HG03280 (cell line): ENCODE data around the gene PLD1.
"Not testable (repeated sequence)": the region's sequence is repeated elsewhere in the genome, so short reads cannot be mapped to it uniquely, and the experiment has no call there.

Source experiments
- ATAC-seq: cut with Tn5 transposase; IDR thresholded peaks from one replicate; pipeline ENCODE4 v1.9.1; 2021; ENCODE audit warnings: mild to moderate bottlenecking, moderate library complexity; ENCODE audit not compliant: unreplicated experiment

Gene PLD1

DNA sequence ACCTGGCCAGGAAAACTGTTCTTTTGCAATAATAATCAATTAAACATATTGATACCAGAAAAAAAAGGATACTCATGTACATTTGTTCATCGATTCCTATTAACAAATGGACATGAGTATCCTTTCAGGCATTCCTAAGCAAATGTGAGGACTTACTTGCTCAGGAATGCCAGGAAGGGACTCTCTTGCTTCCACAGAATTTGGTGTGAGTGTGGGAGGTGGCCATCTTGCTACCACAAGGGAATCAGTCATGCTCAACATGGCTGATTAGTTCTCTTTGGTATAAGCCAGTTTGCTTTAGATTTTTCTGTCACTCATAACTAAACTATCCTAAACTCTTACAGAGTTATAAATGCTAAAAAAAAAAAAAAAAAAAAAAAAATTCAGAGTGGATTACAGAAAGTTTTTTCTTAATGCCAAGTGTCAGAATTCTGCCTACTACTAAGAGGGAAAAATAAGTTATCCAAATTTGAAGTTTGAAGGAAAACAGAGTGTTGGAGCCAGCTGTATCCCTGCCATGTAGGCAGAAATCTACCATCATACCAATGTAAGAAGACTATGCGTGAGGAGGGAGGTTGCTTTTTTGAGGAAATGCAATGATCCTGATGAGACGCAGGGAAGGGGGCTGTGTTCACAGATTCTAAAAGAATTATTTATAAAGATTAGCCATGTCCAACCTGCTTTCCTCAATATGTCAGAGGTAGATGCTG is 98.7 kb downstream of the PLD1 start:
- no peak for ATAC-seq

GRCh38 chr3:171710359-171710758 is 99.9 kb downstream of the PLD1 start:
- ATAC-seq = no peak

DNA sequence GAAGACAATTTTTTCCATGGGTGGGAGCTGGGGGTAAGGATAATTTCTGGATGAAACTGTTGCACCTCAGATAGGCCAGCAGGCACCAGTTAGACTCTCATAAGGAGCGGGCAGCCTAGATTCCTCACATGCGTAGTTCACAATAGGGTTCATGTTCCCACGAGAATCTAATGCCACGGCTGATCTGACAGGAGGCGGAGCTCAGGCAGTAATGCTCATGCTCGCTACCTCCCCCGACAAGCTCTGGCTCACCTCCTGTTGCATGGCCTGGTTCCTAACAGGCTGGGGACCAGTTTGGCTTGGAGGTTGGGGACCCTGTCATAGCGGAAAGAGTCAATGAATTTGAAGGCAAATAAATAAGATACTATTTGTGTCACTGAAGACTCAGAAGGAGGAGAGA is 105.5 kb downstream of the PLD1 start:
- ATAC-seq = no peak

DNA sequence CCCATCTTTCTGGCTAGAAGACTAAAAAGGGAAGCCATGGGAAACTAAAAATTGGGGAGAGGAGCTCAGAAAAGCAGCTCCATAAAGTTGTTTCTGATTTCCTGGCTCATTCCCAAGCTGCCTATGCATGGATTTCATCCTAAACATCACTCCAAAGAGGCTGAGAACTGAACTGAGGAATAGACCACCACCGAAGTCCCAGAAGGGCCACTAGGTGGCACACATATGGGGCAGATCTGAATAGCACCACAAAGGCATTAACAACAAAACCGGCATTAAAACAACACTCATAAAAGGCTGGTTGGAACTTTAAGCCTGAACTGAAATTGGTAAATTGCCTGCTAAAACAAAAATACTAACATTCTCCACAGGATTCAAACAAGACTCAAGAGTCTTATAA is 106.3 kb downstream of the PLD1 start:
- no peak for ATAC-seq

GRCh38 chr3:171703144-171703543 is 107.1 kb downstream of the PLD1 start:
- no peak for ATAC-seq

DNA sequence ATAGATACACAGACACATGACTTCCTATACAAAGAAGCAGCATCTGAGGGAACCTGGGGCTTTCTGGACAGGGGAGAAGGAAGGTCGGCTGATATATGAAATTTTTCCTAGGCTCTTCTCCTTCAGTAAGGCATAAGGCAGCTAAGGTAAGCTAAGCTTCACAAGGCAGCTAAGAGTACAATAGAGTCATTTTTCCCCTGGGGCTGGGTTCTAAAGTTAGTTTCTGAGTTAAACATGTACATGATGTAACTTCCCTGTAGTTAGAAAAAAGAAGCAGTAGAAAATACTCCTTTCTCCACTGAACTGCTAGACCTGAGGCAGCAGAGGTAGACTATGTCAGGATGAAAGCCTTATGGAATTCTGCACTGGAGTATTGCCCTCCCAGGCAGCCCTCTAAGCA is 109.6 kb downstream of the PLD1 start:
- ATAC-seq = no peak

DNA sequence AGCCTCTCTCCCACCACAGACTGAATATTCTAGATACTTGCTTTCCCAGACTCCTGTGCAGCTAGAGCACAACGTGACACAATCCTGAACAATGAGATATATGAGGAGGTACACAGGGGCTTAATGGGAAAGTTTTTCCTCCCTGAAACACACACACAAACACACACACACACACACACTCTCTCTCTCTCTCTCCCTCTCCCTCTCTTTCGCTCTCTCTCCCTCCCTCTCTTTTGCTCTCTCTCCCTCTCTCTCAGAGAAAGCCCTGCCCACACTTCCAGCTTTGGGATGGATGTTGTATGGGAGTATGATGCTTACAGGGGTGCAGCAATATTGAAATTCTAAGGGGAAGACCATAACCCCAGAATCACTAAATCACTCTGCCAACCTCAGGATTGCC is 110.1 kb downstream of the PLD1 start:
- no peak for ATAC-seq

- no peak for ATAC-seq
Measured at GRCh38 chr3:171699601-171700000, 110.7 kb downstream of the PLD1 start.

DNA sequence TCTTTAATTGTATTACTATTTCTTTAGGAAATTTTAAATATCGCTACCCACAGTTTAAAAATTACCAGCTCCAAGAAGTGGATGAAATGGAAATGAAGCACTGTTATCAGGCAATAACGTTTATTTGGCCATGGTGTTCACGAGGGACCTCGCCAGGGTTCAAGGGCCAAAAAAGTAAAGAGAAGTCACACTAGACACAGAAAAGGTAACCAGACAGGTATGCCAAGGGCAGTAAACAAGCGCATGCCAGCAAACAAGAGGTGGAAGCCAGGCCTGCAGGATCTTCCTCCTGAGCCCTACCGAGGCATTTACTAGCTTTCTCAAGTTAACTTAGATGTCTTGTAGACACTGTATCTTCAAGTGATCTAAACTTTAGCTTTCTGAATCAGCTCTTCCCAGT is 113.5 kb downstream of the PLD1 start:
- no peak for ATAC-seq

DNA sequence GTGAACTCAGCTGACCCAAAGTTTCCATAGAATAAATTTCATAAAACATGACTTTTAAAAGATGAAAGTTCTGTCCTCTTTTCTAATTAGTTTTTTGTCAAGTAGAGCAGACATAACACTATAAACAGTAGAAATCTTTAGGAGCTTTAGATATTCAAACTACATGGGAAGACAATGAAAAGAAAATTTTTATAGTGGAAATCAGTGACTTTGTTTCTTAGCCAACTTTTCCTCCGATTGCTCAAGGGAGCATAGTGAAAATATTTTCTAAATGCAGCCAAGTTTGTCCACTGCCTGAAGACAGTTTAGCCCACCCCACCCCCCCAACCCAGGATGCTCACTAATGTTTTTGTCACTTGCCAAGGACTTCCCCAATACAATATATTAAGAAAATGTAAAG is 114.9 kb downstream of the PLD1 start:
- no peak for ATAC-seq

GRCh38 chr3:171694888-171695287 is 115.4 kb downstream of the PLD1 start:
- ATAC-seq = no peak

- ATAC-seq = not testable (repeated sequence)
Measured at GRCh38 chr3:171692551-171692950, 117.7 kb downstream of the PLD1 start.

GRCh38 chr3:171691485-171691884 is 118.8 kb downstream of the PLD1 start:
- no peak for ATAC-seq

DNA sequence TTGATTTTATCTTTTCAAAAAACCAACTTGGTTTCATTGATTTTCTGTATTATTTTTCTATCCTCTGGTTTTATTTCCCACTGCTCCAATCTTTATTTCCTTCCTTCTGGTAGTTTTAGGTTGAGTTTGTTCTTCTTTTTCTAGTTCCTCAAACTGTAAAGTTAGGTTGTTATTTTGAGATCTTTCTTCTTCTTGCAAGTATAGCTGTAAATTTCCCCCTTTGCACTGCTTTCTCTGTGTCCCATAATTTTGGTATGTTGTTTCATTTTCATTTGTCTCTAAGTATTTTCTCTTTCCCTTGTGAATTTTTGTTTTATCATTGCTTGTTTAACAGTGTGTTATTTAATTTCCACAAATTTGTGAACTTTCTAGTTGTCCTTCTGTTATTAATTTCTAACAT is 120.0 kb downstream of the PLD1 start:
- ATAC-seq = no peak

DNA sequence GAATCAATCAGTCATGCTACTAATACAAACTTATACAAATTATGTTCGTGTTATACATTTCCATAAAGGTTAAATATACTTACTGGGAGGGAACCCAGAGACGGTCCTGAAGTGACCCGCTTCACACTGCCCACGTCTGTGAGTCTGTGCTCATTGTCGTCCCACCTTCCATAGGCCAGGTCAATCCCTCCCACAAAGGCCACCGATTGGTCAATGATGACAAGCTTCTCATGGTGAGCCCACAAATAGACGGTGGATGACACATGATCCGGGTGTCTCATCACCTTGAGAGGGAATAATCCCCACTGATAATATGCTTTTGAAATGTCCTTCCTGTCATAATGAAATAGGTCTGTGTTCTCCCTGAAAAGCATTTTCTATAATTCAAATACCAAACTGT is 121.7 kb downstream of the PLD1 start:
- ATAC-seq = no peak

GRCh38 chr3:171688002-171688401 is 122.3 kb downstream of the PLD1 start:
- no peak for ATAC-seq

DNA sequence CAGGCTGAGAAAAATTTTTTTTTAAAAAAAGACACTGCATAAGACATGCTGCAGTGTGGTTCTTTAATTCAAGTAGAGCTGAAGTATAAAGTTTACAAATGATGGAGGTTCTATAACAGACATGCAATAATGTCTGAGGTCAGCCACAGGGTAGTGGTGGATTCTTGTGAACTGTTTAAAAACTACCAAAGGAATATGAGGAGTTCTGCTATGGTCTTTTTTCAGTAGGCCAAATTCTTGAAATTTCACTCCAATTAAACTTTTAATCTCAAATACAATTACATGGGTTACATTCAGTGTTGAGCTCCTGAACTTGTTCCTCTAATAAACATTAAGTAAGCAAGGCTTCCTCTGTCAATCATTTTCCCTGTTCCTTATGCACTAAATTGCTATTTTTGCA is 122.7 kb downstream of the PLD1 start:
- ATAC-seq = no peak

GRCh38 chr3:171687064-171687463 is 123.2 kb downstream of the PLD1 start:
- ATAC-seq = no peak

- no peak for ATAC-seq
Measured at GRCh38 chr3:171685116-171685895, 125.0 kb downstream of the PLD1 start.

DNA sequence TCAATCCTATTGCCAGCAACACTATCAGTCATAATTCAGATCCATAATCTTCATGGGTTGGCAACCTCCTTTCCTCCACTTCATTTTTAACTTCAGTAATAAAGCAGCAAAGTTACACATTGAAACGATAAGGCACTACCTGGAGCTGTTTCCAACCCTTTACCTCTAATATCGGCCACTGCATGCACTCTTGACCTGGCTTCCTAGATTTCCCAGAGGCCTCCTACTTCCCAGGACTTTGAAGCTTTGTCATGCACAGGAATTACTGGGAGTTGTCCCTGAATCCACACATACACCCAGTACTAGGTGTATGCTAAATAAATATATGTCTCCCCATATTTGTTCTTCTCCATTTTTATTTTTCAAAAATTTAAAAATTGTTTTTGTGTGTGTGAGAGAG is 126.1 kb downstream of the PLD1 start:
- no peak for ATAC-seq

DNA sequence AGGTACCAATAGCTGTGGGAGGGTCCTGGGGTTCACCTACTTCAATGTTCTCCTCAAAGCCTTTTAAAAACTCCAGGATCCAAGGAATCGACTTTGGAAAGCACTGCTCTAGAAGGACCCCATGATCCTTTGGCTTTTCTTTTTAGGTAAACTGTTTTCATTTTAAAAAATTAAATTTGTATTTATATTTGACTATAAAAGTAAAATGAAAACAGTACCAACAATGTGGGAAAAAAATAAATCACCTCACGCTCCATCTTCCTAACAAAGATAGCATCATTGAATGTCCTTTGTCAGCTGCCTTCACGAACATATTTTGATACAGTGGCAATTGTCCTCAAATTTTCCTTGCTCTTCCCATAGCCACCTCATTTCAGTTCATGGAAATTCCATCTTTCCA is 127.5 kb downstream of the PLD1 start:
- no peak for ATAC-seq

GRCh38 chr3:171680726-171681411 is 129.4 kb downstream of the PLD1 start:
- no peak for ATAC-seq
